GM12878 (cell line): ENCODE data around the gene RALB. TPM values are rescaled to one million over a fixed set of nuclear protein-coding genes. Genes with fewer than 3 reads are reported as not detected.

Experiments
- ATAC-seq: fragments of 200-7000 bp; cut with Tn5 transposase; 3 replicates; pipeline ENCODE4 v1.9.1; 2020; ENCODE audit warnings: mild to moderate bottlenecking, moderate library complexity
- BruUV-seq: library from RNA; stranded (reverse); fragments of 400-500 nt; replicated peaks from 2 replicates; lab custom pipeline; 2021; lab: Mats Ljungman, UMichigan
- CTCF ChIA-PET: fragments of 300-600 bp; sonication (Branson Sonifier 250); formaldehyde crosslinking; extraction: SDS; loops from one replicate; lab custom pipeline; 2021; ENCODE audit warnings: inconsistent platforms; lab: Yijun Ruan, JAX
- POLR2A ChIA-PET: fragments of 350-600 bp; formaldehyde crosslinking; extraction: SDS; loops from one replicate; lab custom pipeline; 2021; ENCODE audit warnings: inconsistent platforms; lab: Charles Lee
- RAD21 ChIA-PET: fragments of 300-600 bp; sonication (Branson Sonifier 250); formaldehyde crosslinking; loops from one replicate; lab custom pipeline; 2023; ENCODE audit warnings: antibody characterized with exemption; ENCODE audit not compliant: unreplicated experiment; lab: Charles Lee
- SMC1A ChIA-PET: fragments of 300-600 bp; sonication (Branson Sonifier 250); formaldehyde crosslinking; loops from one replicate; lab custom pipeline; 2023; ENCODE audit not compliant: unreplicated experiment, uncharacterized antibody; lab: Charles Lee
- DNase-seq: peaks from one replicate; pipeline ENCODE4 v3.0.0-alpha.2; 2011; ENCODE audit warnings: low read depth, low spot score
- FAIRE-seq: peaks from 3 replicates; lab custom pipeline; 2011; peaks lifted over from hg19 to GRCh38; lab: Jason Lieb, UNC
- H2AFZ ChIP-seq: 2 replicates; pipeline ENCODE4 v1.6.0; 2011; ENCODE audit warnings: low read depth, low read length, control low read depth; ENCODE audit not compliant: control insufficient read depth
- H3K27ac ChIP-seq: 2 replicates; pipeline ENCODE4 v1.5.1; 2011; ENCODE audit warnings: control low read depth; ENCODE audit not compliant: control insufficient read depth, insufficient read depth
- H3K27me3 ChIP-seq, 2 experiments: replicated peaks in 1 of 2; 2 replicates each; pipeline versions ENCODE4 v1.6.0 to v1.6.1; 2011; ENCODE audit warnings: low read length in 1 of 2; ENCODE audit not compliant: control insufficient read depth in 2 of 2, insufficient read depth in 2 of 2
- H3K36me3 ChIP-seq, 2 experiments: 2 replicates each; pipeline ENCODE4 v1.5.1; 2011; ENCODE audit warnings: low read length in 1 of 2; ENCODE audit not compliant: control insufficient read depth in 2 of 2, insufficient read depth in 2 of 2
- H3K4me1 ChIP-seq: 2 replicates; pipeline ENCODE4 v1.6.1; 2011; ENCODE audit warnings: mild to moderate bottlenecking, low read length, moderate library complexity, mixed read lengths; ENCODE audit not compliant: control insufficient read depth, insufficient read depth
- H3K4me2 ChIP-seq: 2 replicates; pipeline ENCODE4 v1.6.0; 2011; ENCODE audit warnings: control low read depth; ENCODE audit not compliant: control insufficient read depth, insufficient read depth
- H3K4me3 ChIP-seq: fragments of 200-600 bp; sonication (generic); 2 replicates; pipeline ENCODE4 v1.5.1; 2016
- H3K79me2 ChIP-seq: 2 replicates; pipeline ENCODE4 v1.6.0; 2011; ENCODE audit warnings: low read length; ENCODE audit not compliant: control insufficient read depth, insufficient read depth
- H3K9ac ChIP-seq: 2 replicates; pipeline ENCODE4 v1.8.0; 2011; ENCODE audit warnings: low read length, control low read depth, mixed read lengths; ENCODE audit not compliant: control insufficient read depth, insufficient read depth
- H3K9me3 ChIP-seq: replicated peaks from 3 replicates; pipeline ENCODE4 v1.5.1; 2011; ENCODE audit warnings: mild to moderate bottlenecking, low read length; ENCODE audit not compliant: control insufficient read depth, insufficient read depth
- H4K20me1 ChIP-seq: 2 replicates; pipeline ENCODE4 v1.6.0; 2011; ENCODE audit not compliant: control insufficient read depth, insufficient read depth
- EED ChIP-seq: sonication (generic); IDR thresholded peaks from 2 replicates; pipeline ENCODE4 v1.6.1; 2016; ENCODE audit warnings: antibody characterized with exemption, low read depth
- FOS ChIP-seq: IDR thresholded peaks from 3 replicates; pipeline ENCODE4 v1.6.1; 2011; ENCODE audit warnings: borderline replicate concordance; ENCODE audit not compliant: insufficient read length; ENCODE audit errors: extremely low read depth
- KDM1A ChIP-seq: fragments of 200-600 bp; sonication (generic); IDR thresholded peaks from 2 replicates; pipeline ENCODE4 v1.6.1; 2016; ENCODE audit warnings: borderline replicate concordance
- NFXL1 ChIP-seq: fragments of 450-650 bp; IDR thresholded peaks from 2 replicates; pipeline ENCODE4 v1.6.1; 2017; ENCODE audit warnings: antibody characterized with exemption, mild to moderate bottlenecking, borderline replicate concordance
- PRDM15 ChIP-seq: fragments of 450-650 bp; formaldehyde crosslinking; IDR thresholded peaks from 2 replicates; pipeline ENCODE4 v1.4.0; 2020; ENCODE audit warnings: mild to moderate bottlenecking, moderate library complexity
- RCOR1 ChIP-seq: conservative IDR thresholded peaks from 2 replicates; pipeline ENCODE4 v1.6.1; 2012; ENCODE audit warnings: low read depth, low read length, improper control_type of control experiment
- SMARCA5 ChIP-seq: fragments of 450-650 bp; IDR thresholded peaks from 2 replicates; pipeline ENCODE4 v1.6.1; 2017; ENCODE audit warnings: mild to moderate bottlenecking
- ZNF217 ChIP-seq: fragments of 450-650 bp; IDR thresholded peaks from 2 replicates; pipeline ENCODE4 v1.6.1; 2017; ENCODE audit warnings: antibody characterized with exemption, mild to moderate bottlenecking
- WGBS: methylation state at CpG from one replicate; pipeline ENCODE4 v1.1.6; 2016; ENCODE audit warnings: low lambda C conversion rate; ENCODE audit not compliant: insufficient replicate concordance, insufficient coverage; ENCODE audit errors: missing lambda C conversion rate; 5-methylcytosine and 5-hydroxymethylcytosine counted together
- in situ Hi-C: fragments of 300-500 bp; cut with MboI; formaldehyde crosslinking; loops from 9 replicates; pipeline ENCODE4 v1.14.3; 2018; ENCODE audit warnings: mixed read lengths
- intact Hi-C: fragments of 100-400 bp; cut with micrococcal nuclease; formaldehyde crosslinking; loops from one replicate; pipeline ENCODE4 v1.14.2; 2022; ENCODE audit not compliant: unreplicated experiment
- polyA plus RNA-seq, 11 experiments: library from polyadenylated mRNA; depleted of rRNA in 4 of 11; unstranded in 6 of 11; stranded (reverse) in 5 of 11; fragments of >200 nt; fragmentation: Nextera tagmentation in 4 of 11; fragmentation: Illumina TruSeq in 1 of 11; extraction: Ambion mirVana in 4 of 11; extraction: Trizol in 1 of 11; gene quantifications; 1 replicate in 1 of 11; 2 replicates in 10 of 11; pipeline versions ENCODE4 v1.2.1 to v1.2.3, GENCODE V29; 2011 to 2016; ENCODE audit warnings: inconsistent platforms in 2 of 11, missing spikeins in 2 of 11, low read depth in 1 of 11
- total RNA-seq, 4 experiments: library from RNA; depleted of rRNA in 3 of 4; stranded (reverse); fragments of >200 nt in 3 of 4; fragmentation: Illumina TruSeq in 1 of 4; extraction: Trizol in 1 of 4; gene quantifications; 2 replicates each; pipeline versions ENCODE4 v1.2.1 to v1.2.3, GENCODE V29; 2013 to 2021

The RALB gene
- total and polyA plus RNA-seq, 10 of the 15 experiments (the other 5 are each of a cell fraction or from before 2014, with no cell fraction given), result 8.3 to 54.0 (median 24.2) TPM

GRCh38 chr2:120231564-120231973, 21.1 kb upstream of the RALB start:
- Histone ChIP-seq H3K9me3 (no peaks in the 10 kb centered on the region), H3K36me3 (no peaks in the 10 kb centered on the region), H4K20me1 (no peaks in the 10 kb centered on the region), H3K27me3 (no peaks in the 10 kb centered on the region), H3K79me2 (peaks cover 36% of the 10 kb centered on the region), H2AFZ (no peak overlapping the region), H3K4me3 (peak overlapping the region; percentile 89)
- SMC1A ChIA-PET, result interaction anchor here (0.7 to 7.3 kb wide), 18 partner anchors 9 to 590 kb away, joined by 3 to 106 read pairs (median 6); partner anchors contain the start of genes RALB and TMEM185B
- RAD21 ChIA-PET, result interaction anchor here (1.3 to 4.7 kb wide), 8 partner anchors 8 to 80 kb away, joined by 4 to 64 read pairs (median 10); partner anchors contain the start of genes RALB and TMEM185B
- intact Hi-C loops, result loop anchor here (2.0 to 5.0 kb wide), 4 partner anchors 21 to 474 kb away; partner anchors contain the start of genes PTPN4 and RALB
- no peak for DNase-seq
- 0% methylated on average over 4 of the region's 4 CpGs for WGBS
- BruUV-seq, result no TSS peak
- in situ Hi-C loops, result no loop called here
- CTCF ChIA-PET, result interaction anchor here (0.8 to 6.0 kb wide), 10 partner anchors 16 to 528 kb away, joined by 3 to 52 read pairs (median 6); partner anchors contain the start of gene RALB
- TF ChIP-seq PRDM15 (CRISPR knock-in tag), result no peak
- no peak for TF ChIP-seq EED
- 0 out of 2 replicates have a peak, but pooled peaks have one; percentile 32 for TF ChIP-seq RCOR1
- TF ChIP-seq SMARCA5, result peak; percentile 92
- peak; percentile 66; the same call in 1 of the 2 replicates for TF ChIP-seq KDM1A
- TF ChIP-seq ZNF217, result 0 out of 2 replicates have a peak, but pooled peaks have one; percentile 34
- TF ChIP-seq NFXL1, result 0 out of 2 replicates have a peak, but pooled peaks have one; percentile 60
- no peak for TF ChIP-seq FOS
- TF ChIP-seq, all 136 proteins: peak for 5
- POLR2A ChIA-PET, result interaction anchor here (0.6 to 4.2 kb wide), 13 partner anchors 9 to 553 kb away, joined by 3 to 22 read pairs (median 4); partner anchors contain the start of genes RALB, TMEM177 and TMEM185B
- H3K4me2 ChIP-seq, result peak overlapping the region; percentile 81
- H3K9ac ChIP-seq, result peak overlapping the region; percentile 85
- H3K27ac ChIP-seq, result peak overlapping the region; percentile 97
- H3K4me1 ChIP-seq, result peaks cover 18% of the 10 kb centered on the region
- no peak for FAIRE-seq
- ATAC-seq, result peak; percentile 52
